HEK293 (cell line): Measurements from ENCODE around the gene SLC25A41.

ENCODE experiments used
- CTCF ChIA-PET: fragments of 350-600 bp; formaldehyde crosslinking; extraction: SDS; loops from one replicate; lab custom pipeline; 2021; ENCODE audit warnings: antibody characterized with exemption; lab: Yijun Ruan, JAX
- POLR2A ChIA-PET: fragments of 300-600 bp; formaldehyde crosslinking; extraction: SDS; loops from one replicate; lab custom pipeline; 2020; ENCODE audit warnings: antibody characterized with exemption, inconsistent platforms; lab: Yijun Ruan, JAX
- H3K27ac ChIP-seq: fragments of 200-500 bp; sonication (Bioruptor generic); 2 replicates; pipeline ENCODE4 v1.5.1; 2014; ENCODE audit warnings: low read depth, low read length, control low read depth, inconsistent platforms; ENCODE audit errors: extremely low read depth
- H3K36me3 ChIP-seq, 2 experiments: fragments of 200-500 bp in 1 of 2; sonication (Bioruptor generic) in 1 of 2; 1 replicate in 1 of 2; 2 replicates in 1 of 2; pipeline ENCODE4 v1.5.1; 2014 to 2017; ENCODE audit warnings: inconsistent platforms in 2 of 2, low read length in 2 of 2; ENCODE audit not compliant: control insufficient read depth in 2 of 2, insufficient read depth in 1 of 2
- H3K4me1 ChIP-seq: fragments of 200-500 bp; sonication (Bioruptor generic); 2 replicates; pipeline ENCODE4 v1.5.1; 2014; ENCODE audit warnings: mild to moderate bottlenecking, low read length, inconsistent platforms; ENCODE audit not compliant: control insufficient read depth, insufficient read depth
- H3K4me3 ChIP-seq: 2 replicates; pipeline ENCODE4 v1.5.1; 2011; ENCODE audit warnings: low read depth, mild to moderate bottlenecking, control low read depth, low read length, moderate library complexity
- H3K9me3 ChIP-seq: fragments of 200-500 bp; sonication (Bioruptor generic); 2 replicates; pipeline ENCODE4 v1.5.1; 2014; ENCODE audit warnings: low read depth, low read length, inconsistent platforms; ENCODE audit not compliant: control insufficient read depth, insufficient read depth
- GFI1B ChIP-seq: fragments of 450-650 bp; formaldehyde crosslinking; IDR thresholded peaks from 2 replicates; pipeline ENCODE4 v1.5.1; 2016; ENCODE audit warnings: missing biosample characterization, missing genetic modification characterization
- ZBTB17 ChIP-seq: fragments of 450-650 bp; formaldehyde crosslinking; IDR thresholded peaks from 2 replicates; pipeline ENCODE4 v1.5.1; 2016; ENCODE audit warnings: missing biosample characterization, missing genetic modification characterization
- ZBTB7A ChIP-seq: fragments of 450-650 bp; formaldehyde crosslinking; IDR thresholded peaks from 2 replicates; pipeline ENCODE4 v1.5.1; 2016; ENCODE audit warnings: low read depth, missing biosample characterization, missing genetic modification characterization
- ZFP3 ChIP-seq: fragments of 450-650 bp; formaldehyde crosslinking; IDR thresholded peaks from 2 replicates; pipeline ENCODE4 v1.5.1; 2016; ENCODE audit warnings: low read depth, missing biosample characterization, missing genetic modification characterization
- ZNF202 ChIP-seq: fragments of 450-650 bp; formaldehyde crosslinking; IDR thresholded peaks from 2 replicates; pipeline ENCODE4 v1.5.1; 2016; ENCODE audit warnings: missing biosample characterization, missing genetic modification characterization, borderline replicate concordance
- ZNF239 ChIP-seq: fragments of 450-650 bp; formaldehyde crosslinking; IDR thresholded peaks from 2 replicates; pipeline ENCODE4 v1.5.1; 2016; ENCODE audit warnings: missing biosample characterization, missing genetic modification characterization
- ZNF510 ChIP-seq: fragments of 450-650 bp; formaldehyde crosslinking; IDR thresholded peaks from 2 replicates; pipeline ENCODE4 v1.5.1; 2018; ENCODE audit warnings: mild to moderate bottlenecking, missing genetic modification characterization, missing biosample characterization; ENCODE audit not compliant: insufficient replicate concordance
- ZNF664 ChIP-seq: fragments of 450-650 bp; formaldehyde crosslinking; IDR thresholded peaks from 2 replicates; pipeline ENCODE4 v1.5.1; 2016; ENCODE audit warnings: missing biosample characterization, missing genetic modification characterization
- ZNF747 ChIP-seq: fragments of 450-650 bp; formaldehyde crosslinking; IDR thresholded peaks from 2 replicates; pipeline ENCODE4 v1.5.1; 2016; ENCODE audit warnings: missing biosample characterization, missing genetic modification characterization
- TF ChIP-seq, protein P1 (sequence below): fragments of 450-650 bp; formaldehyde crosslinking; IDR thresholded peaks from 2 replicates; pipeline ENCODE4; 2016; ENCODE audit warnings: missing biosample characterization, missing genetic modification characterization
- TF ChIP-seq, protein P2 (sequence below): fragments of 450-650 bp; formaldehyde crosslinking; IDR thresholded peaks from 2 replicates; pipeline ENCODE4 v1.5.1; 2016; ENCODE audit warnings: missing biosample characterization, missing genetic modification characterization, borderline replicate concordance
- TF ChIP-seq, protein P3 (sequence below): fragments of 450-650 bp; formaldehyde crosslinking; IDR thresholded peaks from 2 replicates; pipeline ENCODE4 v1.5.1; 2017; ENCODE audit warnings: missing biosample characterization, missing genetic modification characterization
- TF ChIP-seq, protein P4 (sequence below): IDR thresholded peaks from 2 replicates; pipeline ENCODE4 v1.6.1; 2011; ENCODE audit warnings: mild to moderate bottlenecking, low read depth, low read length, borderline replicate concordance
- TF ChIP-seq, protein P5 (sequence below): fragments of 450-650 bp; formaldehyde crosslinking; IDR thresholded peaks from 2 replicates; pipeline ENCODE4 v1.5.1; 2016; ENCODE audit warnings: missing biosample characterization, missing genetic modification characterization

The SLC25A41 gene

DNA sequence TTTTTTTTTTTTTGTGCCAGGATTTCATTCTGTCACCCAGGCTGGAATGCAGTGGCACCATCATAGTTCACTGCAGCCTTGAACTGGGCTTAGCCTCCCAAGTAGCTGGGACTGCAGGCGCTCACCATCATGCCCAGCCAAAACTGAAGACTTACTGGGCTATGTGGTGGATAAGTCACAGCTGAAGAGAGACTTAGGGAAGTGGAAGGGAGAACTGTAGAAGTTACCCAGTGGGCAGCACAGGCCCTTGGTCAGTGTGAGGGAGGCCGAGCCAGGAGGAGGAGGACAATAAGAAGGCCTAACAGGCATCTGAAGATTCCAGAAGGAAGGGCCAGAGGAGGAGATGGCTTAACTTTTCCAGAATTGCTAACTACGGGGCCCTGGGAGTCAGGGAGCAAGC lies 53.8 kb downstream of the SLC25A41 start:
- no peak overlapping the region for H3K4me3 ChIP-seq
- ChIA-PET POLR2A (no interaction called here), CTCF (no interaction called here)
- H3K27ac ChIP-seq: no peak overlapping the region
- no peaks in the 10 kb centered on the region for H3K9me3 ChIP-seq
- no peaks in the 10 kb centered on the region for H3K4me1 ChIP-seq
- peaks cover 33 to 55% of the 10 kb centered on the region in 2 experiments for H3K36me3 ChIP-seq
- TF ChIP-seq ZNF239 (no peak), ZBTB7A (tag by site-specific recombination) (no peak), GFI1B (tag by site-specific recombination) (no peak), ZNF510 (no peak), ZNF202 (tag by site-specific recombination) (no peak), ZNF664 (tag by site-specific recombination) (no peak), ZNF747 (tag by site-specific recombination) (no peak), ZFP3 (tag by site-specific recombination) (no peak), ZBTB17 (no peak)
- TF ChIP-seq, protein P1, sequence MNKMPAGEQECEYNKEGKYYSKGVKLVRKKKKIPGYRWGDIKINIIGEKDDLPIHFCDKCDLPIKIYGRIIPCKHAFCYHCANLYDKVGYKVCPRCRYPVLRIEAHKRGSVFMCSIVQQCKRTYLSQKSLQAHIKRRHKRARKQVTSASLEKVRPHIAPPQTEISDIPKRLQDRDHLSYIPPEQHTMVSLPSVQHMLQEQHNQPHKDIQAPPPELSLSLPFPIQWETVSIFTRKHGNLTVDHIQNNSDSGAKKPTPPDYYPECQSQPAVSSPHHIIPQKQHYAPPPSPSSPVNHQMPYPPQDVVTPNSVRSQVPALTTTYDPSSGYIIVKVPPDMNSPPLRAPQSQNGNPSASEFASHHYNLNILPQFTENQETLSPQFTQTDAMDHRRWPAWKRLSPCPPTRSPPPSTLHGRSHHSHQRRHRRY (tag by site-specific recombination): no peak
- TF ChIP-seq, protein P2, sequence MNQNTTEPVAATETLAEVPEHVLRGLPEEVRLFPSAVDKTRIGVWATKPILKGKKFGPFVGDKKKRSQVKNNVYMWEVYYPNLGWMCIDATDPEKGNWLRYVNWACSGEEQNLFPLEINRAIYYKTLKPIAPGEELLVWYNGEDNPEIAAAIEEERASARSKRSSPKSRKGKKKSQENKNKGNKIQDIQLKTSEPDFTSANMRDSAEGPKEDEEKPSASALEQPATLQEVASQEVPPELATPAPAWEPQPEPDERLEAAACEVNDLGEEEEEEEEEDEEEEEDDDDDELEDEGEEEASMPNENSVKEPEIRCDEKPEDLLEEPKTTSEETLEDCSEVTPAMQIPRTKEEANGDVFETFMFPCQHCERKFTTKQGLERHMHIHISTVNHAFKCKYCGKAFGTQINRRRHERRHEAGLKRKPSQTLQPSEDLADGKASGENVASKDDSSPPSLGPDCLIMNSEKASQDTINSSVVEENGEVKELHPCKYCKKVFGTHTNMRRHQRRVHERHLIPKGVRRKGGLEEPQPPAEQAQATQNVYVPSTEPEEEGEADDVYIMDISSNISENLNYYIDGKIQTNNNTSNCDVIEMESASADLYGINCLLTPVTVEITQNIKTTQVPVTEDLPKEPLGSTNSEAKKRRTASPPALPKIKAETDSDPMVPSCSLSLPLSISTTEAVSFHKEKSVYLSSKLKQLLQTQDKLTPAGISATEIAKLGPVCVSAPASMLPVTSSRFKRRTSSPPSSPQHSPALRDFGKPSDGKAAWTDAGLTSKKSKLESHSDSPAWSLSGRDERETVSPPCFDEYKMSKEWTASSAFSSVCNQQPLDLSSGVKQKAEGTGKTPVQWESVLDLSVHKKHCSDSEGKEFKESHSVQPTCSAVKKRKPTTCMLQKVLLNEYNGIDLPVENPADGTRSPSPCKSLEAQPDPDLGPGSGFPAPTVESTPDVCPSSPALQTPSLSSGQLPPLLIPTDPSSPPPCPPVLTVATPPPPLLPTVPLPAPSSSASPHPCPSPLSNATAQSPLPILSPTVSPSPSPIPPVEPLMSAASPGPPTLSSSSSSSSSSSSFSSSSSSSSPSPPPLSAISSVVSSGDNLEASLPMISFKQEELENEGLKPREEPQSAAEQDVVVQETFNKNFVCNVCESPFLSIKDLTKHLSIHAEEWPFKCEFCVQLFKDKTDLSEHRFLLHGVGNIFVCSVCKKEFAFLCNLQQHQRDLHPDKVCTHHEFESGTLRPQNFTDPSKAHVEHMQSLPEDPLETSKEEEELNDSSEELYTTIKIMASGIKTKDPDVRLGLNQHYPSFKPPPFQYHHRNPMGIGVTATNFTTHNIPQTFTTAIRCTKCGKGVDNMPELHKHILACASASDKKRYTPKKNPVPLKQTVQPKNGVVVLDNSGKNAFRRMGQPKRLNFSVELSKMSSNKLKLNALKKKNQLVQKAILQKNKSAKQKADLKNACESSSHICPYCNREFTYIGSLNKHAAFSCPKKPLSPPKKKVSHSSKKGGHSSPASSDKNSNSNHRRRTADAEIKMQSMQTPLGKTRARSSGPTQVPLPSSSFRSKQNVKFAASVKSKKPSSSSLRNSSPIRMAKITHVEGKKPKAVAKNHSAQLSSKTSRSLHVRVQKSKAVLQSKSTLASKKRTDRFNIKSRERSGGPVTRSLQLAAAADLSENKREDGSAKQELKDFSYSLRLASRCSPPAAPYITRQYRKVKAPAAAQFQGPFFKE: no peak
- TF ChIP-seq, protein P3, sequence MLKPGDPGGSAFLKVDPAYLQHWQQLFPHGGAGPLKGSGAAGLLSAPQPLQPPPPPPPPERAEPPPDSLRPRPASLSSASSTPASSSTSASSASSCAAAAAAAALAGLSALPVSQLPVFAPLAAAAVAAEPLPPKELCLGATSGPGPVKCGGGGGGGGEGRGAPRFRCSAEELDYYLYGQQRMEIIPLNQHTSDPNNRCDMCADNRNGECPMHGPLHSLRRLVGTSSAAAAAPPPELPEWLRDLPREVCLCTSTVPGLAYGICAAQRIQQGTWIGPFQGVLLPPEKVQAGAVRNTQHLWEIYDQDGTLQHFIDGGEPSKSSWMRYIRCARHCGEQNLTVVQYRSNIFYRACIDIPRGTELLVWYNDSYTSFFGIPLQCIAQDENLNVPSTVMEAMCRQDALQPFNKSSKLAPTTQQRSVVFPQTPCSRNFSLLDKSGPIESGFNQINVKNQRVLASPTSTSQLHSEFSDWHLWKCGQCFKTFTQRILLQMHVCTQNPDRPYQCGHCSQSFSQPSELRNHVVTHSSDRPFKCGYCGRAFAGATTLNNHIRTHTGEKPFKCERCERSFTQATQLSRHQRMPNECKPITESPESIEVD (tag by site-specific recombination): no peak
- TF ChIP-seq, protein P4, sequence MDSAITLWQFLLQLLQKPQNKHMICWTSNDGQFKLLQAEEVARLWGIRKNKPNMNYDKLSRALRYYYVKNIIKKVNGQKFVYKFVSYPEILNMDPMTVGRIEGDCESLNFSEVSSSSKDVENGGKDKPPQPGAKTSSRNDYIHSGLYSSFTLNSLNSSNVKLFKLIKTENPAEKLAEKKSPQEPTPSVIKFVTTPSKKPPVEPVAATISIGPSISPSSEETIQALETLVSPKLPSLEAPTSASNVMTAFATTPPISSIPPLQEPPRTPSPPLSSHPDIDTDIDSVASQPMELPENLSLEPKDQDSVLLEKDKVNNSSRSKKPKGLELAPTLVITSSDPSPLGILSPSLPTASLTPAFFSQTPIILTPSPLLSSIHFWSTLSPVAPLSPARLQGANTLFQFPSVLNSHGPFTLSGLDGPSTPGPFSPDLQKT: no peak
- TF ChIP-seq, protein P5, sequence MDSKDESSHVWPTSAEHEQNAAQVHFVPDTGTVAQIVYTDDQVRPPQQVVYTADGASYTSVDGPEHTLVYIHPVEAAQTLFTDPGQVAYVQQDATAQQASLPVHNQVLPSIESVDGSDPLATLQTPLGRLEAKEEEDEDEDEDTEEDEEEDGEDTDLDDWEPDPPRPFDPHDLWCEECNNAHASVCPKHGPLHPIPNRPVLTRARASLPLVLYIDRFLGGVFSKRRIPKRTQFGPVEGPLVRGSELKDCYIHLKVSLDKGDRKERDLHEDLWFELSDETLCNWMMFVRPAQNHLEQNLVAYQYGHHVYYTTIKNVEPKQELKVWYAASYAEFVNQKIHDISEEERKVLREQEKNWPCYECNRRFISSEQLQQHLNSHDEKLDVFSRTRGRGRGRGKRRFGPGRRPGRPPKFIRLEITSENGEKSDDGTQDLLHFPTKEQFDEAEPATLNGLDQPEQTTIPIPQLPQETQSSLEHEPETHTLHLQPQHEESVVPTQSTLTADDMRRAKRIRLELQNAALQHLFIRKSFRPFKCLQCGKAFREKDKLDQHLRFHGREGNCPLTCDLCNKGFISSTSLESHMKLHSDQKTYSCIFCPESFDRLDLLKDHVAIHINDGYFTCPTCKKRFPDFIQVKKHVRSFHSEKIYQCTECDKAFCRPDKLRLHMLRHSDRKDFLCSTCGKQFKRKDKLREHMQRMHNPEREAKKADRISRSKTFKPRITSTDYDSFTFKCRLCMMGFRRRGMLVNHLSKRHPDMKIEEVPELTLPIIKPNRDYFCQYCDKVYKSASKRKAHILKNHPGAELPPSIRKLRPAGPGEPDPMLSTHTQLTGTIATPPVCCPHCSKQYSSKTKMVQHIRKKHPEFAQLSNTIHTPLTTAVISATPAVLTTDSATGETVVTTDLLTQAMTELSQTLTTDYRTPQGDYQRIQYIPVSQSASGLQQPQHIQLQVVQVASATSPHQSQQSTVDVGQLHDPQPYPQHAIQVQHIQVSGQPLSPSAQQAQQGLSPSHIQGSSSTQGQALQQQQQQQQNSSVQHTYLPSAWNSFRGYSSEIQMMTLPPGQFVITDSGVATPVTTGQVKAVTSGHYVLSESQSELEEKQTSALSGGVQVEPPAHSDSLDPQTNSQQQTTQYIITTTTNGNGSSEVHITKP: no peak
